H1 (cell line): ENCODE measurements around the gene PJA1. TPM values are rescaled to one million over a fixed set of nuclear protein-coding genes. Genes with fewer than 3 reads are reported as not detected.

Experiments
- CTCF ChIA-PET: fragments of 300-600 bp; sonication (Branson Sonifier 250); formaldehyde crosslinking; loops from one replicate; lab custom pipeline; 2021; ENCODE audit not compliant: partially characterized antibody; lab: Charles Lee
- POLR2A ChIA-PET: fragments of 300-600 bp; sonication (Branson Sonifier 250); formaldehyde crosslinking; loops from one replicate; lab custom pipeline; 2021; ENCODE audit warnings: inconsistent platforms; ENCODE audit not compliant: partially characterized antibody; lab: Charles Lee
- DNase-seq, 2 experiments: peaks; one replicate each; pipeline versions ENCODE4 v3.0.0 to v3.0.0-alpha.2; 2010 to 2022; ENCODE audit warnings: low spot score in 2 of 2, low read depth in 1 of 2, mixed read lengths in 1 of 2
- FAIRE-seq: peaks from 2 replicates; lab custom pipeline; 2011; peaks lifted over from hg19 to GRCh38; lab: Jason Lieb, UNC
- H2AFZ ChIP-seq: 2 replicates; pipeline ENCODE4 v1.8.1; 2012; ENCODE audit warnings: low read length, inconsistent platforms
- H2AK5ac ChIP-seq: 2 replicates; pipeline ENCODE4 v1.6.1; 2013; ENCODE audit warnings: low read depth, low read length
- H2BK120ac ChIP-seq: replicated peaks from 2 replicates; pipeline ENCODE3; 2013; ENCODE audit warnings: low read depth, low read length, inconsistent platforms
- H2BK12ac ChIP-seq: 2 replicates; pipeline ENCODE4 v1.6.1; 2013; ENCODE audit warnings: low read depth, low read length
- H2BK15ac ChIP-seq: 2 replicates; pipeline ENCODE4 v1.6.1; 2013; ENCODE audit warnings: low read length
- H2BK20ac ChIP-seq: 2 replicates; pipeline ENCODE4 v1.6.1; 2013; ENCODE audit warnings: low read length
- H2BK5ac ChIP-seq: 2 replicates; pipeline ENCODE4 v1.6.1; 2013; ENCODE audit warnings: low read depth, low read length
- H3K14ac ChIP-seq: 2 replicates; pipeline ENCODE4 v1.6.1; 2013; ENCODE audit warnings: inconsistent platforms; ENCODE audit not compliant: insufficient read length
- H3K18ac ChIP-seq: 2 replicates; pipeline ENCODE4 v1.6.1; 2013; ENCODE audit warnings: low read length; ENCODE audit errors: extremely low read depth
- H3K23ac ChIP-seq: 2 replicates; pipeline ENCODE4 v1.6.1; 2013; ENCODE audit warnings: inconsistent platforms; ENCODE audit not compliant: insufficient read length
- H3K23me2 ChIP-seq: 2 replicates; pipeline ENCODE4 v1.6.1; 2013; ENCODE audit warnings: low read depth, low read length
- H3K27ac ChIP-seq: 2 replicates; pipeline ENCODE4 v1.6.1; 2011; ENCODE audit warnings: low read depth, low read length, inconsistent platforms
- H3K27me3 ChIP-seq, 4 experiments: replicated peaks in 1 of 4; 1 replicate in 1 of 4; 2 replicates in 3 of 4; pipeline versions ENCODE4 v1.6.1 to v1.8.1; 2011 to 2013; ENCODE audit warnings: low read length in 3 of 4, mild to moderate bottlenecking in 3 of 4, inconsistent platforms in 2 of 4, mixed read lengths in 2 of 4, moderate library complexity in 1 of 4; ENCODE audit not compliant: control insufficient read depth in 3 of 4, insufficient read depth in 3 of 4; ENCODE audit errors: extremely low read depth in 1 of 4
- H3K36me3 ChIP-seq, 4 experiments: 2 replicates each; pipeline versions ENCODE4 v1.6.1 to v1.8.1; 2011 to 2013; ENCODE audit warnings: mild to moderate bottlenecking in 4 of 4, low read length in 3 of 4, moderate library complexity in 2 of 4, control low read depth in 1 of 4, inconsistent platforms in 1 of 4; ENCODE audit not compliant: insufficient read depth in 4 of 4, control insufficient read depth in 2 of 4
- H3K4ac ChIP-seq: replicated peaks from 2 replicates; pipeline ENCODE3; 2013; ENCODE audit warnings: low read length, low read depth, mixed read lengths, inconsistent platforms; ENCODE audit not compliant: insufficient read length
- H3K4me1 ChIP-seq, 4 experiments: replicated peaks in 1 of 4; 1 replicate in 1 of 4; 2 replicates in 3 of 4; pipeline versions ENCODE4 v1.6.1 to v1.8.1; 2011 to 2013; ENCODE audit warnings: low read length in 3 of 4, inconsistent platforms in 2 of 4, mixed read lengths in 1 of 4; ENCODE audit not compliant: insufficient read depth in 4 of 4, control insufficient read depth in 3 of 4
- H3K4me2 ChIP-seq, 2 experiments: 2 replicates each; pipeline versions ENCODE4 v1.6.1 to v1.8.1; 2011 to 2013; ENCODE audit warnings: low read depth in 2 of 2, low read length in 2 of 2, control low read depth in 1 of 2, inconsistent platforms in 1 of 2, mild to moderate bottlenecking in 1 of 2; ENCODE audit not compliant: insufficient read depth in 1 of 2
- H3K4me3 ChIP-seq, 4 experiments: fragments of 200-600, 300-600 bp in 1 of 4; sonication (generic), shearing (Covaris generic), sonication (Bioruptor Twin) in 1 of 4; 2 replicates each; pipeline versions ENCODE4 v1.5.1 to v1.8.1; 2011 to 2016; ENCODE audit warnings: low read length in 4 of 4, low read depth in 3 of 4, control low read depth in 2 of 4, inconsistent platforms in 2 of 4, mild to moderate bottlenecking in 2 of 4, mixed read lengths in 1 of 4, moderate library complexity in 1 of 4; ENCODE audit not compliant: insufficient read depth in 2 of 4; ENCODE audit errors: extremely low read depth in 1 of 4
- H3K56ac ChIP-seq: replicated peaks from 2 replicates; pipeline ENCODE3; 2013; ENCODE audit warnings: low read depth, mild to moderate bottlenecking, mixed read lengths, low read length, inconsistent platforms; ENCODE audit not compliant: insufficient read length
- H3K79me1 ChIP-seq: 2 replicates; pipeline ENCODE4 v1.6.1; 2013; ENCODE audit warnings: low read depth, low read length, control low read depth
- H3K79me2 ChIP-seq, 2 experiments: 2 replicates each; pipeline versions ENCODE4 v1.6.1 to v1.8.1; 2012 to 2013; ENCODE audit warnings: low read length in 2 of 2, mild to moderate bottlenecking in 2 of 2, inconsistent platforms in 1 of 2; ENCODE audit not compliant: insufficient read depth in 2 of 2, control insufficient read depth in 1 of 2
- H3K9ac ChIP-seq, 4 experiments: replicated peaks in 1 of 4; 1 replicate in 1 of 4; 2 replicates in 3 of 4; pipeline versions ENCODE4 v1.6.1 to v1.8.1; 2011 to 2013; ENCODE audit warnings: low read depth in 3 of 4, low read length in 3 of 4, control low read depth in 2 of 4, mild to moderate bottlenecking in 2 of 4, moderate library complexity in 2 of 4, inconsistent platforms in 1 of 4; ENCODE audit errors: extremely low read depth in 1 of 4
- H3K9me3 ChIP-seq, 2 experiments: 2 replicates each; pipeline versions ENCODE4 v1.6.1 to v1.8.1; 2012 to 2013; ENCODE audit warnings: mild to moderate bottlenecking in 2 of 2, moderate library complexity in 2 of 2, control low read depth in 1 of 2, inconsistent platforms in 1 of 2, low read depth in 1 of 2, low read length in 1 of 2, mixed read lengths in 1 of 2; ENCODE audit not compliant: insufficient read depth in 2 of 2
- H4K20me1 ChIP-seq, 2 experiments: replicated peaks in 1 of 2; 2 replicates each; pipeline versions ENCODE3 to v1.8.1; 2011 to 2013; ENCODE audit warnings: inconsistent platforms in 2 of 2, low read length in 2 of 2, mild to moderate bottlenecking in 1 of 2; ENCODE audit not compliant: insufficient read depth in 2 of 2, control insufficient read depth in 1 of 2
- H4K5ac ChIP-seq: 2 replicates; pipeline ENCODE4 v1.6.1; 2013; ENCODE audit warnings: low read length, low read depth, mixed read lengths, inconsistent platforms; ENCODE audit not compliant: insufficient read length
- H4K8ac ChIP-seq: 2 replicates; pipeline ENCODE4 v1.8.0; 2013; ENCODE audit warnings: mild to moderate bottlenecking, moderate library complexity, low read length, inconsistent platforms; ENCODE audit not compliant: insufficient read depth; ENCODE audit errors: extremely low read depth
- H4K91ac ChIP-seq: replicated peaks from 2 replicates; pipeline ENCODE3; 2013; ENCODE audit warnings: low read length, mixed read lengths, inconsistent platforms; ENCODE audit not compliant: insufficient read length
- BCL11A ChIP-seq, 2 experiments: IDR thresholded peaks; one replicate each; pipeline ENCODE4 v1.6.1; 2011; ENCODE audit warnings: low read depth in 2 of 2, low read length in 2 of 2, mild to moderate bottlenecking in 2 of 2
- FOSL1 ChIP-seq: IDR thresholded peaks from 2 replicates; pipeline ENCODE4 v1.6.1; 2011; ENCODE audit warnings: mild to moderate bottlenecking, low read depth, low read length, moderate library complexity; ENCODE audit not compliant: insufficient read depth
- KDM1A ChIP-seq: fragments of 200-600, 300-600 bp; sonication (generic); IDR thresholded peaks from 2 replicates; pipeline ENCODE4 v1.7.1; 2016; ENCODE audit warnings: mild to moderate bottlenecking, low read length, borderline replicate concordance
- WGBS, 2 experiments: shearing (Covaris generic) in 1 of 2; methylation state at CpG; one replicate each; pipeline versions ENCODE4 v1.1.6 to v1.1.7; 2013 to 2015; ENCODE audit warnings: low lambda C conversion rate in 2 of 2, mixed read lengths in 2 of 2, inconsistent platforms in 1 of 2, low coverage in 1 of 2, missing lambda C conversion rate in 1 of 2; ENCODE audit not compliant: insufficient replicate concordance in 2 of 2, insufficient coverage in 1 of 2, insufficient read length in 1 of 2; ENCODE audit errors: extremely low coverage in 1 of 2, missing lambda C conversion rate in 1 of 2; 5-methylcytosine and 5-hydroxymethylcytosine counted together
- polyA plus RNA-seq, 7 experiments: library from polyadenylated mRNA; depleted of rRNA in 3 of 7; stranded (reverse) in 5 of 7; unstranded in 2 of 7; fragments of >200 nt in 5 of 7; fragments of 200-250 nt in 2 of 7; gene quantifications; 1 replicate in 5 of 7; 2 replicates in 1 of 7; 4 replicates in 1 of 7; pipeline versions ENCODE4 v1.2.1 to v1.2.3, GENCODE V29; 2011 to 2013; ENCODE audit warnings: missing spikeins in 2 of 7, mixed read lengths in 2 of 7
- total RNA-seq: library from RNA; stranded (reverse); fragmentation: NEBNext Ultra II Directional; extraction: Animal tissue kit (Norgen Biotek cat#: 25700); gene quantifications from 2 replicates; pipeline ENCODE4 v1.2.1, GENCODE V29; 2021

The PJA1 gene
- total and polyA plus RNA-seq, 2 of the 8 experiments (the other 6 are each of a cell fraction or from before 2014, with no cell fraction given): 25.7 to 37.0 TPM

DNA sequence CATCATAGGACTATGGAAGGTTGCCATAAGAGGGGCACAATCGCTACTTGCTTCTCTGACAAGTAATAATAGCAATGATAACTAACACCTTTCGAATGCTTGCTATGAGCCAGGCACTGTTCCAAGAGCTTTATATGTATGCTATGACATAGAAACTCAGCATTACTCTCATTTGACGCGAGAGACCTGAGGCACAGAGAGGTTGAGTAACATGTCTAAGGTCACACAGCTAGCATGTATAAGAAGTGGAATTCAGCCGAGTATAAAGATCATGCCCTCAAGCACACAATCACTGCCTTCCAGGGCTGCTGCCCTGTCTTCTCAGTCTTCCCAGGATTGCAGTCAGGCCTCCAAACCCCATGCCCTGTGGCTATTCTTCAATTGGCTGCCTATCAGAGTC is 19.5 kb downstream of the PJA1 start:
- Histone ChIP-seq H3K14ac (no peak overlapping the region), H3K9me3 (no peaks in the 10 kb centered on the region), H4K91ac (no peak overlapping the region), H3K56ac (no peak overlapping the region), H2BK120ac (no peak overlapping the region), H4K8ac (no peak overlapping the region), H2BK12ac (no peak overlapping the region), H3K4ac (no peak overlapping the region), H4K5ac (no peak overlapping the region), H3K27ac (no peak overlapping the region), H3K18ac (no peak overlapping the region), H2AFZ (no peak overlapping the region), H2BK15ac (no peak overlapping the region), H4K20me1 (no peaks in the 10 kb centered on the region), H3K4me2 (no peak overlapping the region), H2AK5ac (no peak overlapping the region), H2BK20ac (no peak overlapping the region), H3K79me2 (no peaks in the 10 kb centered on the region), H2BK5ac (no peak overlapping the region), H3K4me3 (no peak overlapping the region), H3K23me2 (no peaks in the 10 kb centered on the region; the same call in 1 of the 2 replicates), H3K4me1 (peaks cover under 1 to 28% (median 8%) of the 10 kb centered on the region in 4 experiments; a peak in 6 of 7 replicates), H3K79me1 (no peaks in the 10 kb centered on the region), H3K27me3 (no peaks in the 10 kb centered on the region), H3K23ac (no peak overlapping the region), H3K9ac (no peak overlapping the region), H3K36me3 (no peaks in the 10 kb centered on the region)
- no peak for FAIRE-seq
- ChIA-PET POLR2A (interaction anchor here (1.0 kb wide), 1 partner anchor 9 kb away, joined by 3 read pairs; no protein-coding TSS in a partner anchor), CTCF (interaction anchor here (0.7 to 1.4 kb wide), 6 partner anchors 11 to 347 kb away, joined by 3 to 5 read pairs (median 3); no protein-coding TSS in a partner anchor)
- DNase-seq: no peak
- WGBS, 2 experiments: 77% methylated on average over 5 of the region's 5 CpGs; no CpG with 5 or more reads in 1 of the 2 experiments
- TF ChIP-seq FOSL1 (no peak), KDM1A (0 out of 2 replicates have a peak, but pooled peaks have one; percentile 17), BCL11A (IDR thresholded peaks at IDR 0.05; ENCODE audit: low read depth in 2 of 2, low read length in 2 of 2) (no peak)
